Loucy (cell line): ENCODE data around the gene GHRL.

ENCODE experiments used
- H2AFZ ChIP-seq: fragments of 200-600 bp; sonication (generic); 2 replicates; pipeline ENCODE4 v1.6.0; 2016; ENCODE audit warnings: antibody characterized with exemption, mild to moderate bottlenecking, low read length, moderate library complexity
- H3F3A ChIP-seq: fragments of 200-600 bp; 2 replicates; pipeline ENCODE4 v1.6.0; 2016; ENCODE audit warnings: antibody characterized with exemption, low read depth, mild to moderate bottlenecking
- H3K27me3 ChIP-seq: fragments of 200-600 bp; sonication (generic); 2 replicates; pipeline ENCODE4 v1.6.1; 2014; ENCODE audit warnings: low read length, mild to moderate bottlenecking; ENCODE audit not compliant: insufficient read depth, poor library complexity, severe bottlenecking
- H3K36me3 ChIP-seq: fragments of 200-600 bp; sonication (generic); 2 replicates; pipeline ENCODE4 v1.6.1; 2016; ENCODE audit warnings: low read length; ENCODE audit not compliant: insufficient read depth
- H3K4me1 ChIP-seq: fragments of 200-600 bp; sonication (generic); 2 replicates; pipeline ENCODE4 v1.5.1; 2014; ENCODE audit warnings: low read length, mild to moderate bottlenecking; ENCODE audit not compliant: insufficient read depth, poor library complexity, severe bottlenecking
- H3K4me2 ChIP-seq: fragments of 200-600 bp; sonication (generic); 2 replicates; pipeline ENCODE4 v1.6.0; 2014; ENCODE audit warnings: antibody characterized with exemption, low read length, low read depth, mild to moderate bottlenecking; ENCODE audit not compliant: poor library complexity, severe bottlenecking
- H3K4me3 ChIP-seq: fragments of 200-600 bp; sonication (generic); 2 replicates; pipeline ENCODE4 v1.5.1; 2014; ENCODE audit warnings: low read length, mild to moderate bottlenecking, mixed read lengths; ENCODE audit not compliant: poor library complexity, severe bottlenecking
- H3K79me2 ChIP-seq: fragments of 200-600 bp; sonication (generic); 2 replicates; pipeline ENCODE4 v1.6.1; 2014; ENCODE audit warnings: low read length; ENCODE audit not compliant: insufficient read depth
- H3K9ac ChIP-seq: fragments of 200-600 bp; sonication (generic); 2 replicates; pipeline ENCODE4 v1.6.0; 2014; ENCODE audit warnings: mild to moderate bottlenecking, low read depth, low read length, moderate library complexity; ENCODE audit not compliant: poor library complexity, severe bottlenecking
- H3K9me2 ChIP-seq: fragments of 200-600 bp; sonication (generic); replicated peaks from 2 replicates; pipeline ENCODE4 v1.6.1; 2016; ENCODE audit warnings: low read depth, low read length, mixed read lengths
- H3K9me3 ChIP-seq: fragments of 200-600 bp; sonication (generic); 2 replicates; pipeline ENCODE4 v1.6.1; 2014; ENCODE audit warnings: mild to moderate bottlenecking, antibody characterized with exemption, low read length, low read depth; ENCODE audit not compliant: insufficient read depth
- H4K20me1 ChIP-seq: fragments of 200-600 bp; sonication (generic); 2 replicates; pipeline ENCODE4 v1.6.0; 2014; ENCODE audit warnings: antibody characterized with exemption, low read length, mild to moderate bottlenecking; ENCODE audit not compliant: insufficient read depth, poor library complexity, severe bottlenecking
- EZH2phosphoT487 ChIP-seq: fragments of 200-600 bp; IDR thresholded peaks from 2 replicates; pipeline ENCODE4 v1.6.1; 2018; ENCODE audit warnings: antibody characterized with exemption, mild to moderate bottlenecking, moderate library complexity, borderline replicate concordance
- TF ChIP-seq, protein P1 (sequence below): fragments of 200-600 bp; sonication (generic); conservative IDR thresholded peaks from 2 replicates; pipeline ENCODE4 v1.5.1; 2014; ENCODE audit warnings: mild to moderate bottlenecking, antibody characterized with exemption, low read length

GHRL gene

DNA sequence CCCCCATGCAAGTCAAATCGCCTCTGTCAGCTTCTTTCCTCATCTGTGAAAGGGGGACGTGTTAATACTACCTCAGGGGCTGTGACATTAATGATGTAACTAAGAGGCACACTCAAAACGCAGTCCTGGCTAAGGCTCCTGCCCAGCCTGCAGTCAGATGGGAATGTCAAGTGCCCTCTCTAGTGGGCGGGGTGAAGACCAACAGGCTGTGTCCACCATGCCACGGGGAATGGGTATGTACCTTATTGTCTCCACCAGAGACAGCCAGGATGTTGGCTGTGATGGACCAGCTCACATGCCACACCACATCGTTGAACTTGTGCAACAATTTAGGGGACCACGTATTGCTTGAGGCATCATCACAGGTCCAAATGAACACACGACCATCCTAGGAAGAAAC lies 11.0 kb upstream of the GHRL start:
- Histone ChIP-seq H3K4me1 (no peaks in the 10 kb centered on the region), H3K27me3 (no peaks in the 10 kb centered on the region), H2AFZ (no peak overlapping the region), H3K4me3 (no peak overlapping the region), H3K79me2 (no peaks in the 10 kb centered on the region), H3K36me3 (peaks cover 85% of the 10 kb centered on the region; the same call in 1 of the 2 replicates), H3K4me2 (no peak overlapping the region), H4K20me1 (no peaks in the 10 kb centered on the region), H3F3A (no peaks in the 10 kb centered on the region), H3K9me3 (no peaks in the 10 kb centered on the region), H3K9ac (no peak overlapping the region), H3K9me2 (no peaks in the 10 kb centered on the region)
- no peak for TF ChIP-seq EZH2phosphoT487
- TF ChIP-seq, protein P1, sequence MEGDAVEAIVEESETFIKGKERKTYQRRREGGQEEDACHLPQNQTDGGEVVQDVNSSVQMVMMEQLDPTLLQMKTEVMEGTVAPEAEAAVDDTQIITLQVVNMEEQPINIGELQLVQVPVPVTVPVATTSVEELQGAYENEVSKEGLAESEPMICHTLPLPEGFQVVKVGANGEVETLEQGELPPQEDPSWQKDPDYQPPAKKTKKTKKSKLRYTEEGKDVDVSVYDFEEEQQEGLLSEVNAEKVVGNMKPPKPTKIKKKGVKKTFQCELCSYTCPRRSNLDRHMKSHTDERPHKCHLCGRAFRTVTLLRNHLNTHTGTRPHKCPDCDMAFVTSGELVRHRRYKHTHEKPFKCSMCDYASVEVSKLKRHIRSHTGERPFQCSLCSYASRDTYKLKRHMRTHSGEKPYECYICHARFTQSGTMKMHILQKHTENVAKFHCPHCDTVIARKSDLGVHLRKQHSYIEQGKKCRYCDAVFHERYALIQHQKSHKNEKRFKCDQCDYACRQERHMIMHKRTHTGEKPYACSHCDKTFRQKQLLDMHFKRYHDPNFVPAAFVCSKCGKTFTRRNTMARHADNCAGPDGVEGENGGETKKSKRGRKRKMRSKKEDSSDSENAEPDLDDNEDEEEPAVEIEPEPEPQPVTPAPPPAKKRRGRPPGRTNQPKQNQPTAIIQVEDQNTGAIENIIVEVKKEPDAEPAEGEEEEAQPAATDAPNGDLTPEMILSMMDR, result no peak

DNA sequence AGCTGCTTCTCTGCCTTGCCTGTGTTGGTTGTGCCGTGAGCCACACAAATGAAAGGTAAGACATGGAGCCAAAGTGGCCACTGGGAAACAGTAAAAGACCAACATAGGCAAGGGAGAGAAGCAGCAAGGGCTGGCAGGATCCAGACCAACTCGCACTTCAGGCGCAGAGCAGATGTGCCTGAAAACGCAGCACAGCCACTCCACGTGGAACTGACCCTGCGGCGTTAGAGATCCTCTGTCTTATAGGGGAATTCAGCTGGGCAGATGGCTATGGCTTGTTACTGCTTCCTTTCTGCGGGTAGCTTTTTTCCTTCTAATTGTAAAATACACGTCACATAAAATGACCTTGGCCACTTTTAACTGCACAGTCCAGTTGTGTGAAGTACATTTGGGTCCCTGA lies 10.4 kb upstream of the GHRL start:
- H3K36me3 ChIP-seq, result peaks cover 80% of the 10 kb centered on the region; the same call in 1 of the 2 replicates
- no peak for TF ChIP-seq EZH2phosphoT487
- TF ChIP-seq, protein P1, result no peak
- no peaks in the 10 kb centered on the region for H3K27me3 ChIP-seq
- H3K4me1 ChIP-seq, result no peaks in the 10 kb centered on the region
- H3K9me2 ChIP-seq, result no peaks in the 10 kb centered on the region
- no peaks in the 10 kb centered on the region for H3F3A ChIP-seq
- H4K20me1 ChIP-seq, result no peaks in the 10 kb centered on the region
- H3K9ac ChIP-seq, result no peak overlapping the region
- no peak overlapping the region for H3K4me3 ChIP-seq
- no peaks in the 10 kb centered on the region for H3K9me3 ChIP-seq
- H3K79me2 ChIP-seq, result no peaks in the 10 kb centered on the region
- H2AFZ ChIP-seq, result no peak overlapping the region
- no peak overlapping the region for H3K4me2 ChIP-seq

DNA sequence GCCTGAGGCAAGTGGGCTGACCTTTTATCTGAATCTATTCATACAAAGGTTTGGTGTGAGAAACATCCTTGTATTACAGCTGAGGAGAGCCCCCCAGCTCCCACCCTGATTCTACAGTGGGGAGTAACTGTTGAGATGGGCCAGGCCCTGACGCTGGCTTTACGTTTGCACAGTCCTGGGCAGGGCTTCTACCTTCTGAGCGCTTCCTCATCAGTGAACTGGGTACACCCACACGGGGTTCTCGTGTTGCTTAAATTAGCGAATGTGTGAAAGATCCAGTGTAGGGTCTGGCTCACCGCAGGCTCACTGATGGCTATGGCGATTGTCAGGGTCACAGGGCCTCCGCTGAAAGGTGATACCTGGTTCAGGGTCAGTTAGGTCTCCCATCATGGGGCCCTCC lies 7.3 kb upstream of the GHRL start:
- no peak overlapping the region for H3K4me3 ChIP-seq
- H2AFZ ChIP-seq, result no peak overlapping the region
- H4K20me1 ChIP-seq, result no peaks in the 10 kb centered on the region
- peaks cover 56% of the 10 kb centered on the region; the same call in 1 of the 2 replicates for H3K36me3 ChIP-seq
- no peaks in the 10 kb centered on the region for H3F3A ChIP-seq
- no peaks in the 10 kb centered on the region for H3K4me1 ChIP-seq
- no peaks in the 10 kb centered on the region for H3K9me3 ChIP-seq
- H3K27me3 ChIP-seq, result no peaks in the 10 kb centered on the region
- H3K79me2 ChIP-seq, result no peaks in the 10 kb centered on the region
- TF ChIP-seq, protein P1, result no peak
- no peak for TF ChIP-seq EZH2phosphoT487
- H3K9ac ChIP-seq, result no peak overlapping the region
- no peaks in the 10 kb centered on the region for H3K9me2 ChIP-seq
- no peak overlapping the region for H3K4me2 ChIP-seq
